ENCODE measurements around the gene SDR42E2.

DNA sequence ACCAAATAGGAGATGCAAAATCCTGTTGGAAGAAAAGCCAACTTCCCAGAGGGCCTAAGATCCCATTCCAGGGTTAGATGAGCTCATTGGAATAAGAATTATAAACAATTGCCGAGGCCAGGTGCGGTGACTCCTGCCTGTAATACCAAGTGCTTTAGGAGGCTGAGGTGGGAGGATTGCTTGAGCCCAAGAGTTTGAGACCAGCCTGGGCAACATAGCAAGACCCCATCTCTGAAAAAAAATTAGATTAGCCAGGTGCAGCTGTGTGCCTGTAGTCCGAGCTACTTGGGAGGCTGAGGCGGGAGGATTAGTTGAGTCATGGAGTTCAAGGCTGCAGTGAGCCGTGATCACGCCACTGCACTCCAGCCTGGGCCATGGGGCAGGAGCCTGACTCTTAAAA, 17.8 kb upstream of the SDR42E2 start:
- TF ChIP-seq POLR2A (IDR thresholded peaks at IDR 0.05; ENCODE audit: low read depth): no peak
- no peak for TF ChIP-seq EP300 (IDR thresholded peaks at IDR 0.05)
- TF ChIP-seq, protein P1, sequence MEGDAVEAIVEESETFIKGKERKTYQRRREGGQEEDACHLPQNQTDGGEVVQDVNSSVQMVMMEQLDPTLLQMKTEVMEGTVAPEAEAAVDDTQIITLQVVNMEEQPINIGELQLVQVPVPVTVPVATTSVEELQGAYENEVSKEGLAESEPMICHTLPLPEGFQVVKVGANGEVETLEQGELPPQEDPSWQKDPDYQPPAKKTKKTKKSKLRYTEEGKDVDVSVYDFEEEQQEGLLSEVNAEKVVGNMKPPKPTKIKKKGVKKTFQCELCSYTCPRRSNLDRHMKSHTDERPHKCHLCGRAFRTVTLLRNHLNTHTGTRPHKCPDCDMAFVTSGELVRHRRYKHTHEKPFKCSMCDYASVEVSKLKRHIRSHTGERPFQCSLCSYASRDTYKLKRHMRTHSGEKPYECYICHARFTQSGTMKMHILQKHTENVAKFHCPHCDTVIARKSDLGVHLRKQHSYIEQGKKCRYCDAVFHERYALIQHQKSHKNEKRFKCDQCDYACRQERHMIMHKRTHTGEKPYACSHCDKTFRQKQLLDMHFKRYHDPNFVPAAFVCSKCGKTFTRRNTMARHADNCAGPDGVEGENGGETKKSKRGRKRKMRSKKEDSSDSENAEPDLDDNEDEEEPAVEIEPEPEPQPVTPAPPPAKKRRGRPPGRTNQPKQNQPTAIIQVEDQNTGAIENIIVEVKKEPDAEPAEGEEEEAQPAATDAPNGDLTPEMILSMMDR (IDR thresholded peaks at IDR 0.05): no peak
- TF ChIP-seq POLR2AphosphoS5 (IDR thresholded peaks at IDR 0.05): no peak

Measured in esophagus muscularis mucosa (tissue), 4 donors.